Activated T-cell treated with anti-CD3 and anti-CD28 coated beads, Interleukin-2, amount 50 U/mL, for 24 hours (primary cell): ENCODE measurements around the gene YIF1A.
"Not testable (repeated sequence)": the region's sequence is repeated elsewhere in the genome, so short reads cannot be mapped to it uniquely, and the experiment has no call there.

Source experiments
- DNase-seq: peaks from one replicate; pipeline ENCODE4 v3.0.0-alpha.2; 2020
- H3K27ac Mint-ChIP-seq: 2 replicates; pipeline ENCODE4 v1.8.0; 2020; ENCODE audit warnings: mild to moderate bottlenecking, mixed read lengths
- H3K27me3 Mint-ChIP-seq: 2 replicates; pipeline ENCODE4 v1.8.0; 2020; ENCODE audit warnings: mixed read lengths
- H3K36me3 Mint-ChIP-seq: 2 replicates; pipeline ENCODE4 v1.8.0; 2020; ENCODE audit warnings: low read depth, mixed read lengths
- H3K4me1 Mint-ChIP-seq: 2 replicates; pipeline ENCODE4 v1.8.0; 2020; ENCODE audit warnings: low read depth, mixed read lengths
- H3K4me3 Mint-ChIP-seq: 2 replicates; pipeline ENCODE4 v1.8.0; 2020; ENCODE audit warnings: mild to moderate bottlenecking, moderate library complexity, mixed read lengths
- H3K9me3 Mint-ChIP-seq: 2 replicates; pipeline ENCODE4 v1.8.0; 2020; ENCODE audit warnings: mixed read lengths

YIF1A gene

GRCh38 chr11:66328302-66329144 lies 39.6 kb upstream of the YIF1A start:
- Mint-ChIP-seq H3K9me3 (no peaks in the 10 kb centered on the region), H3K27ac (peak overlapping the region; percentile 50), H3K4me3 (peak overlapping the region; percentile 41)

GRCh38 chr11:66328031-66328301 lies 39.0 kb upstream of the YIF1A start:
- Mint-ChIP-seq H3K9me3 (no peaks in the 10 kb centered on the region), H3K4me3 (no peak overlapping the region), H3K27ac (peak overlapping the region; percentile 50), H3K27me3 (no peaks in the 10 kb centered on the region), H3K4me1 (peaks cover 43% of the 10 kb centered on the region), H3K36me3 (no peaks in the 10 kb centered on the region)
- DNase-seq, result no peak

More at GRCh38 chr11:66328302-66329144, 39.6 kb upstream of the YIF1A start:
- DNase-seq, result peak; percentile 91
- H3K36me3 Mint-ChIP-seq, result no peaks in the 10 kb centered on the region
- H3K27me3 Mint-ChIP-seq, result no peaks in the 10 kb centered on the region
- peaks cover 43% of the 10 kb centered on the region for H3K4me1 Mint-ChIP-seq

GRCh38 chr11:66327171-66328030 lies 38.5 kb upstream of the YIF1A start:
- no peaks in the 10 kb centered on the region for H3K36me3 Mint-ChIP-seq
- no peak overlapping the region for H3K4me3 Mint-ChIP-seq
- no peaks in the 10 kb centered on the region for H3K27me3 Mint-ChIP-seq
- H3K4me1 Mint-ChIP-seq, result peaks cover 46% of the 10 kb centered on the region
- no peak for DNase-seq
- H3K27ac Mint-ChIP-seq, result peak overlapping the region; percentile 50
- no peaks in the 10 kb centered on the region for H3K9me3 Mint-ChIP-seq

GRCh38 chr11:66326261-66327111 lies 37.5 kb upstream of the YIF1A start:
- no peaks in the 10 kb centered on the region for H3K27me3 Mint-ChIP-seq
- H3K9me3 Mint-ChIP-seq, result no peaks in the 10 kb centered on the region
- H3K4me1 Mint-ChIP-seq, result peaks cover 48% of the 10 kb centered on the region
- H3K4me3 Mint-ChIP-seq, result no peak overlapping the region
- peak; percentile 66 for DNase-seq
- no peaks in the 10 kb centered on the region for H3K36me3 Mint-ChIP-seq
- H3K27ac Mint-ChIP-seq, result peak overlapping the region; percentile 64

- DNase-seq, result no peak
- no peaks in the 10 kb centered on the region for H3K36me3 Mint-ChIP-seq
- H3K4me3 Mint-ChIP-seq, result no peak overlapping the region
- H3K9me3 Mint-ChIP-seq, result no peaks in the 10 kb centered on the region
- no peaks in the 10 kb centered on the region for H3K27me3 Mint-ChIP-seq
- peaks cover 48% of the 10 kb centered on the region for H3K4me1 Mint-ChIP-seq
- peak overlapping the region; percentile 64 for H3K27ac Mint-ChIP-seq
These were observed 36.3 kb upstream of the YIF1A start for GRCh38 chr11:66325263-66325671.

GRCh38 chr11:66324664-66325063 lies 35.7 kb upstream of the YIF1A start:
- no peak for DNase-seq
- Mint-ChIP-seq H3K27me3 (no peaks in the 10 kb centered on the region), H3K27ac (peak overlapping the region; percentile 38), H3K36me3 (no peaks in the 10 kb centered on the region), H3K4me1 (peaks cover 51% of the 10 kb centered on the region), H3K4me3 (no peak overlapping the region), H3K9me3 (no peaks in the 10 kb centered on the region)

GRCh38 chr11:66323684-66324083 lies 34.7 kb upstream of the YIF1A start:
- Mint-ChIP-seq H3K9me3 (no peaks in the 10 kb centered on the region), H3K4me3 (no peak overlapping the region), H3K27me3 (no peaks in the 10 kb centered on the region), H3K36me3 (no peaks in the 10 kb centered on the region), H3K4me1 (peaks cover 56% of the 10 kb centered on the region), H3K27ac (no peak overlapping the region)
- DNase-seq, result no peak

- Mint-ChIP-seq H3K36me3 (no peaks in the 10 kb centered on the region), H3K4me3 (no peak overlapping the region), H3K4me1 (peaks cover 56% of the 10 kb centered on the region), H3K27me3 (no peaks in the 10 kb centered on the region), H3K9me3 (no peaks in the 10 kb centered on the region), H3K27ac (no peak overlapping the region)
- DNase-seq, result no peak
These were observed 33.9 kb upstream of the YIF1A start for GRCh38 chr11:66322732-66323427.

GRCh38 chr11:66321606-66322005 lies 32.7 kb upstream of the YIF1A start:
- Mint-ChIP-seq H3K27ac (no peak overlapping the region), H3K4me1 (peaks cover 53% of the 10 kb centered on the region), H3K4me3 (no peak overlapping the region), H3K27me3 (no peaks in the 10 kb centered on the region), H3K9me3 (no peaks in the 10 kb centered on the region), H3K36me3 (no peaks in the 10 kb centered on the region)
- no peak for DNase-seq

GRCh38 chr11:66320748-66321147 lies 31.8 kb upstream of the YIF1A start:
- not testable (repeated sequence) for H3K27me3 Mint-ChIP-seq, DNase-seq, H3K27ac Mint-ChIP-seq, H3K4me3 Mint-ChIP-seq, H3K36me3 Mint-ChIP-seq, H3K9me3 Mint-ChIP-seq
- H3K4me1 Mint-ChIP-seq, result peaks cover 51% of the 10 kb centered on the region

- not testable (repeated sequence) for DNase-seq, H3K27ac Mint-ChIP-seq, H3K36me3 Mint-ChIP-seq, H3K27me3 Mint-ChIP-seq, H3K4me3 Mint-ChIP-seq, H3K9me3 Mint-ChIP-seq
- peaks cover 51% of the 10 kb centered on the region for H3K4me1 Mint-ChIP-seq
These were observed 31.3 kb upstream of the YIF1A start for GRCh38 chr11:66320289-66320688.

GRCh38 chr11:66318600-66318970 lies 29.6 kb upstream of the YIF1A start:
- Mint-ChIP-seq H3K9me3 (no peaks in the 10 kb centered on the region), H3K27me3 (no peaks in the 10 kb centered on the region), H3K4me1 (peaks cover 58% of the 10 kb centered on the region), H3K36me3 (no peaks in the 10 kb centered on the region), H3K4me3 (no peak overlapping the region), H3K27ac (peak overlapping the region; percentile 94)
- no peak for DNase-seq

- no peaks in the 10 kb centered on the region for H3K9me3 Mint-ChIP-seq
- DNase-seq, result peak; percentile 63
- H3K27me3 Mint-ChIP-seq, result no peaks in the 10 kb centered on the region
- H3K36me3 Mint-ChIP-seq, result no peaks in the 10 kb centered on the region
- H3K27ac Mint-ChIP-seq, result peak overlapping the region; percentile 94
- peak overlapping the region; percentile 47 for H3K4me3 Mint-ChIP-seq
- H3K4me1 Mint-ChIP-seq, result peaks cover 63% of the 10 kb centered on the region
These were observed 29.0 kb upstream of the YIF1A start for GRCh38 chr11:66317723-66318599.
